WERI-Rb-1 (cell line): ENCODE results near the gene NUP43.
"Not testable (repeated sequence)": the region's sequence is repeated elsewhere in the genome, so short reads cannot be mapped to it uniquely, and the experiment has no call there.

Experiments used
- DNase-seq: peaks from one replicate; pipeline ENCODE4 v3.0.0-alpha.2; 2020
- H3K27ac ChIP-seq: fragments of 250-450 bp; sonication (Bioruptor Pico); 2 replicates; pipeline ENCODE4 v1.5.1; 2020; ENCODE audit warnings: mild to moderate bottlenecking, moderate library complexity
- H3K27me3 ChIP-seq: fragments of 250-450 bp; sonication (Bioruptor Pico); 2 replicates; pipeline ENCODE4 v1.5.1; 2021; ENCODE audit warnings: mild to moderate bottlenecking, low read depth, moderate library complexity; ENCODE audit not compliant: insufficient read depth, severe bottlenecking
- H3K36me3 ChIP-seq: fragments of 250-450 bp; sonication (Bioruptor Pico); 2 replicates; pipeline ENCODE4 v1.5.1; 2020; ENCODE audit warnings: mild to moderate bottlenecking, moderate library complexity
- H3K4me3 ChIP-seq: 2 replicates; pipeline ENCODE4 v1.5.1; 2011; ENCODE audit warnings: low read depth, mild to moderate bottlenecking, control low read depth, low read length
- H3K9me3 ChIP-seq: fragments of 250-450 bp; sonication (Bioruptor Pico); 2 replicates; pipeline ENCODE4 v1.5.1; 2021; ENCODE audit warnings: mild to moderate bottlenecking, moderate library complexity; ENCODE audit not compliant: severe bottlenecking
- TF ChIP-seq, protein P1 (sequence below): IDR thresholded peaks from 2 replicates; pipeline ENCODE4 v1.5.1; 2011; ENCODE audit warnings: low read depth, mild to moderate bottlenecking, control low read depth, inconsistent platforms, low read length

The NUP43 gene

GRCh38 chr6:149696901-149697300 lies 49.4 kb downstream of the NUP43 start:
- Histone ChIP-seq H3K27me3 (no peaks in the 10 kb centered on the region), H3K36me3 (peaks cover 45% of the 10 kb centered on the region), H3K9me3 (no peaks in the 10 kb centered on the region), H3K4me3 (no peak overlapping the region), H3K27ac (peak overlapping the region; percentile 16; the same call in 1 of the 2 replicates)
- DNase-seq: no peak
- TF ChIP-seq, protein P1, sequence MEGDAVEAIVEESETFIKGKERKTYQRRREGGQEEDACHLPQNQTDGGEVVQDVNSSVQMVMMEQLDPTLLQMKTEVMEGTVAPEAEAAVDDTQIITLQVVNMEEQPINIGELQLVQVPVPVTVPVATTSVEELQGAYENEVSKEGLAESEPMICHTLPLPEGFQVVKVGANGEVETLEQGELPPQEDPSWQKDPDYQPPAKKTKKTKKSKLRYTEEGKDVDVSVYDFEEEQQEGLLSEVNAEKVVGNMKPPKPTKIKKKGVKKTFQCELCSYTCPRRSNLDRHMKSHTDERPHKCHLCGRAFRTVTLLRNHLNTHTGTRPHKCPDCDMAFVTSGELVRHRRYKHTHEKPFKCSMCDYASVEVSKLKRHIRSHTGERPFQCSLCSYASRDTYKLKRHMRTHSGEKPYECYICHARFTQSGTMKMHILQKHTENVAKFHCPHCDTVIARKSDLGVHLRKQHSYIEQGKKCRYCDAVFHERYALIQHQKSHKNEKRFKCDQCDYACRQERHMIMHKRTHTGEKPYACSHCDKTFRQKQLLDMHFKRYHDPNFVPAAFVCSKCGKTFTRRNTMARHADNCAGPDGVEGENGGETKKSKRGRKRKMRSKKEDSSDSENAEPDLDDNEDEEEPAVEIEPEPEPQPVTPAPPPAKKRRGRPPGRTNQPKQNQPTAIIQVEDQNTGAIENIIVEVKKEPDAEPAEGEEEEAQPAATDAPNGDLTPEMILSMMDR: no peak

- Histone ChIP-seq H3K4me3 (no peak overlapping the region), H3K27ac (peak overlapping the region; percentile 81), H3K27me3 (no peaks in the 10 kb centered on the region), H3K9me3 (no peaks in the 10 kb centered on the region), H3K36me3 (peaks cover 43% of the 10 kb centered on the region)
- TF ChIP-seq, protein P1: no peak
- DNase-seq: peak; percentile 36
Measured at GRCh38 chr6:149694921-149695320, 51.4 kb downstream of the NUP43 start.

GRCh38 chr6:149691201-149691600 lies 55.1 kb downstream of the NUP43 start:
- TF ChIP-seq, protein P1: no peak
- DNase-seq: no peak
- no peak overlapping the region for H3K27ac ChIP-seq
- H3K4me3 ChIP-seq: no peak overlapping the region
- H3K9me3 ChIP-seq: no peaks in the 10 kb centered on the region
- H3K27me3 ChIP-seq: no peaks in the 10 kb centered on the region
- peaks cover 42% of the 10 kb centered on the region for H3K36me3 ChIP-seq

- Histone ChIP-seq H3K36me3 (peaks cover 32% of the 10 kb centered on the region), H3K9me3 (no peaks in the 10 kb centered on the region), H3K4me3 (no peak overlapping the region), H3K27ac (no peak overlapping the region), H3K27me3 (no peaks in the 10 kb centered on the region)
- TF ChIP-seq, protein P1: no peak
- no peak for DNase-seq
Measured at GRCh38 chr6:149686230-149686629, 60.1 kb downstream of the NUP43 start.

GRCh38 chr6:149683256-149683859 lies 63.0 kb downstream of the NUP43 start:
- H3K4me3 ChIP-seq: no peak overlapping the region
- TF ChIP-seq, protein P1: no peak
- H3K9me3 ChIP-seq: no peaks in the 10 kb centered on the region
- H3K27ac ChIP-seq: no peak overlapping the region
- DNase-seq: peak; percentile 36
- peaks cover 43% of the 10 kb centered on the region for H3K36me3 ChIP-seq
- no peaks in the 10 kb centered on the region for H3K27me3 ChIP-seq

GRCh38 chr6:149681845-149682244 lies 64.5 kb downstream of the NUP43 start:
- DNase-seq, H3K9me3 ChIP-seq, H3K4me3 ChIP-seq, H3K27ac ChIP-seq, H3K27me3 ChIP-seq: not testable (repeated sequence)
- H3K36me3 ChIP-seq: peaks cover 43% of the 10 kb centered on the region
